Natural killer cell (primary cell): ENCODE data around the gene NT5C1B. TPM values are rescaled to one million over a fixed set of nuclear protein-coding genes. Genes with fewer than 3 reads are reported as not detected.

Experiments used
- ATAC-seq, 3 donors: fragments of 150-1000 bp in 2 of 3; fragments of 200-7000 bp in 1 of 3; cut with Tn5 transposase; 1 replicate in 1 of 3; 2 replicates in 2 of 3; pipeline ENCODE4 v1.10.0; 2021; ENCODE audit warnings: mild to moderate bottlenecking in 2 of 3, moderate library complexity in 2 of 3
- DNase-seq, 2 donors: peaks; one replicate each; pipeline versions ENCODE4 v3.0.0 to v3.0.0-alpha.2; 2013 to 2021; ENCODE audit warnings: mixed read lengths in 1 of 2
- H3K27ac ChIP-seq: one replicate; pipeline ENCODE4 v1.5.1; 2013; ENCODE audit warnings: mild to moderate bottlenecking, low read length
- H3K27me3 ChIP-seq: one replicate; pipeline ENCODE4 v1.6.1; 2013; ENCODE audit warnings: low read length; ENCODE audit not compliant: control insufficient read depth, insufficient read depth
- H3K36me3 ChIP-seq: one replicate; pipeline ENCODE4 v1.6.1; 2013; ENCODE audit warnings: low read length; ENCODE audit not compliant: control insufficient read depth, insufficient read depth
- H3K4me1 ChIP-seq: one replicate; pipeline ENCODE4 v1.6.1; 2013; ENCODE audit warnings: low read length; ENCODE audit not compliant: control insufficient read depth, insufficient read depth
- H3K4me3 ChIP-seq: one replicate; pipeline ENCODE4 v1.5.1; 2013; ENCODE audit warnings: low read length
- H3K9me3 ChIP-seq: one replicate; pipeline ENCODE4 v1.6.1; 2013; ENCODE audit warnings: low read length; ENCODE audit not compliant: control insufficient read depth, insufficient read depth
- H3K27ac Mint-ChIP-seq, 2 donors: one replicate each; pipeline ENCODE4 v1.8.0; 2022; ENCODE audit warnings: mild to moderate bottlenecking in 2 of 2, mixed read lengths in 2 of 2, moderate library complexity in 1 of 2
- H3K27me3 Mint-ChIP-seq, 2 donors: one replicate each; pipeline ENCODE4 v1.8.0; 2022; ENCODE audit warnings: low read depth in 2 of 2, mixed read lengths in 2 of 2
- H3K36me3 Mint-ChIP-seq: one replicate; pipeline ENCODE4 v1.8.0; 2022; ENCODE audit warnings: mixed read lengths
- H3K4me1 Mint-ChIP-seq, 2 donors: one replicate each; pipeline ENCODE4 v1.8.0; 2022; ENCODE audit warnings: mixed read lengths in 2 of 2
- H3K4me3 Mint-ChIP-seq: one replicate; pipeline ENCODE4 v1.8.0; 2022; ENCODE audit warnings: mild to moderate bottlenecking, moderate library complexity, mixed read lengths
- H3K9me3 Mint-ChIP-seq, 2 donors: one replicate each; pipeline ENCODE4 v1.8.0; 2022; ENCODE audit warnings: mixed read lengths in 2 of 2
- CTCF ChIP-seq: fragments of 200-600 bp; IDR thresholded peaks from one replicate; pipeline ENCODE4 v1.8.0; 2022; ENCODE audit warnings: antibody characterized with exemption
- WGBS: methylation state at CpG from one replicate; pipeline ENCODE4 v1.1.7; 2013; ENCODE audit warnings: missing lambda C conversion rate; ENCODE audit not compliant: insufficient coverage; 5-methylcytosine and 5-hydroxymethylcytosine counted together
- intact Hi-C: fragments of 100-400 bp; cut with micrococcal nuclease; formaldehyde crosslinking; loops from one replicate; pipeline ENCODE4 v1.14.2; 2022
- total RNA-seq, 4 donors: library from RNA; stranded (reverse); fragments of 120-200 nt in 1 of 4; gene quantifications; one replicate each; pipeline versions ENCODE4 v1.2.3 to v1.2.4, GENCODE V29; 2013 to 2022

The NT5C1B gene
- total RNA-seq, 3 donors from 2014 or later (not counting 1 experiment from before 2014, with no cell fraction given) = not detected

- Mint-ChIP-seq H3K27ac (no peak overlapping the region), H3K4me1 (no peaks in the 10 kb centered on the region), H3K27me3 (no peaks in the 10 kb centered on the region), H3K36me3 (no peaks in the 10 kb centered on the region), H3K4me3 (no peak overlapping the region), H3K9me3 (peaks cover 1 to 3% of the 10 kb centered on the region in 2 donors)
- no peak for ATAC-seq
- TF ChIP-seq CTCF = no peak
- 89% methylated on average over 1 of the region's 3 CpGs for WGBS
- intact Hi-C loops = no loop called here
- no peaks in the 10 kb centered on the region for H3K27me3 ChIP-seq
- no peak overlapping the region for H3K27ac ChIP-seq
- no peaks in the 10 kb centered on the region for H3K9me3 ChIP-seq
- no peak for DNase-seq
- no peak overlapping the region for H3K4me3 ChIP-seq
- no peaks in the 10 kb centered on the region for H3K4me1 ChIP-seq
- no peaks in the 10 kb centered on the region for H3K36me3 ChIP-seq
These were observed 36.2 kb upstream of the NT5C1B start for GRCh38 chr2:18625563-18625962.

DNA sequence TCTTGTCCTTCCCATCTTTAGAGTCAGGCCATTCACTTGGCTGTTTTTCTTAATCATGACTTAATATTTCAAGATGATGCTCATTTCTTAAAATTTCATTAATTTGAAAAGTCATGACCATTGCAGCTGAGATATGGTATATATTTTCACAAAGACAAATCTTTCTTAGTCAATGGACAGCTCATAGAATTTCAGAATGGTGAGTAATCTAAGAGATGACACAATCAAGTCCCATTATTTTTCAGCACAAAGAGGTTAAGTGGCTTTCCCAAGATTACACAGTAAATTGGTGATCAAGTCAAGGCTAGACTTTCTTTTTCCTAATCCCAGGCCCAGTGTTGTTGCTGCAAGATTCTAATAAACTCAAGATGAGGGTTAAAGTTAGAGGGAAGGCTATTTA lies 34.4 kb upstream of the NT5C1B start:
- no peaks in the 10 kb centered on the region for H3K9me3 ChIP-seq
- H3K36me3 ChIP-seq = no peaks in the 10 kb centered on the region
- DNase-seq (no peak), ATAC-seq (no peak)
- peaks cover 3% of the 10 kb centered on the region in 2 donors for H3K9me3 Mint-ChIP-seq
- no peaks in the 10 kb centered on the region for H3K4me1 ChIP-seq
- H3K27me3 ChIP-seq = no peaks in the 10 kb centered on the region
- no peaks in the 10 kb centered on the region for H3K4me1 Mint-ChIP-seq
- H3K4me3 Mint-ChIP-seq = no peak overlapping the region
- no peaks in the 10 kb centered on the region for H3K36me3 Mint-ChIP-seq
- H3K27ac ChIP-seq = no peak overlapping the region
- no peaks in the 10 kb centered on the region for H3K27me3 Mint-ChIP-seq
- H3K27ac Mint-ChIP-seq = no peak overlapping the region
- intact Hi-C loops = no loop called here
- TF ChIP-seq CTCF = no peak
- H3K4me3 ChIP-seq = no peak overlapping the region

- no peaks in the 10 kb centered on the region for H3K27me3 ChIP-seq
- TF ChIP-seq CTCF = no peak
- no peak for ATAC-seq
- Mint-ChIP-seq H3K27ac (no peak overlapping the region), H3K27me3 (no peaks in the 10 kb centered on the region), H3K4me3 (no peak overlapping the region), H3K4me1 (no peaks in the 10 kb centered on the region), H3K9me3 (peaks cover 3% of the 10 kb centered on the region in 2 donors), H3K36me3 (no peaks in the 10 kb centered on the region)
- no peak overlapping the region for H3K27ac ChIP-seq
- WGBS = 100% methylated on average over 1 of the region's 2 CpGs
- H3K36me3 ChIP-seq = no peaks in the 10 kb centered on the region
- no peak overlapping the region for H3K4me3 ChIP-seq
- intact Hi-C loops = no loop called here
- no peak for DNase-seq
- no peaks in the 10 kb centered on the region for H3K9me3 ChIP-seq
- H3K4me1 ChIP-seq = no peaks in the 10 kb centered on the region
These were observed 31.7 kb upstream of the NT5C1B start for GRCh38 chr2:18620867-18621632.

DNA sequence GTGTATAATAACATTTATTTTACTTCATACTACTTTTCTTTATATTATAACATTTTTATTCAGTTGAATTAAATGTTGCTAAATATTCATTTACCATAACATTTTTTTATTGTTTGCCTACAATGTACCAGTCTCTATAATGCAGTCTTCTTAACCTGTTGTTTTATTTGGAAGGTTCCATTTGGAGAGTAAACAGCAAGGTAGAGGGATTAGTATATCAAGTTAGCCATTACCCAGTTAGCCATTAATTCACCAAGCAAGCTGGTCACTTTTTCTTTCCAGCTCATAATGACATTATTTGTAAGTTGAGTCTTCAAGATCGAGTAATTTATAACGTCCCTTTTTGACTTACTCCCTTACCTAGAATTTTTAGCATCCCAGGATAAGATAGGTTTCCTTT lies 29.7 kb upstream of the NT5C1B start:
- H3K27ac Mint-ChIP-seq = no peak overlapping the region
- Histone ChIP-seq H3K27me3 (no peaks in the 10 kb centered on the region), H3K4me3 (no peak overlapping the region), H3K9me3 (no peaks in the 10 kb centered on the region), H3K36me3 (no peaks in the 10 kb centered on the region), H3K27ac (no peak overlapping the region), H3K4me1 (no peaks in the 10 kb centered on the region)
- H3K9me3 Mint-ChIP-seq = peaks cover 3% of the 10 kb centered on the region in 2 donors
- H3K4me1 Mint-ChIP-seq = no peaks in the 10 kb centered on the region
- ATAC-seq (no peak), DNase-seq (no peak)
- no peaks in the 10 kb centered on the region for H3K36me3 Mint-ChIP-seq
- H3K4me3 Mint-ChIP-seq = no peak overlapping the region
- TF ChIP-seq CTCF = no peak
- 86% methylated on average over 2 of the region's 2 CpGs for WGBS
- intact Hi-C loops = no loop called here
- no peaks in the 10 kb centered on the region for H3K27me3 Mint-ChIP-seq
